Ishikawa (cell line): ENCODE results near the gene LIMK2.

Source experiments
- CEBPB ChIP-seq: IDR thresholded peaks from 2 replicates; pipeline ENCODE4 v1.6.1; 2012
- CREB1 ChIP-seq: IDR thresholded peaks from 2 replicates; pipeline ENCODE4 v1.6.1; 2012; ENCODE audit warnings: low read depth
- EGR1 ChIP-seq: IDR thresholded peaks from 2 replicates; pipeline ENCODE4 v1.6.1; 2012
- EP300 ChIP-seq: IDR thresholded peaks from 2 replicates; pipeline ENCODE4 v1.6.1; 2012; ENCODE audit warnings: borderline replicate concordance
- FOXM1 ChIP-seq: IDR thresholded peaks from 2 replicates; pipeline ENCODE4 v1.6.1; 2012; ENCODE audit warnings: low read depth, borderline replicate concordance
- MAX ChIP-seq: IDR thresholded peaks from 2 replicates; pipeline ENCODE4 v1.6.1; 2012
- NFIC ChIP-seq: IDR thresholded peaks from 2 replicates; pipeline ENCODE4 v1.6.1; 2012
- RAD21 ChIP-seq: IDR thresholded peaks from 2 replicates; pipeline ENCODE4 v1.6.1; 2012; ENCODE audit warnings: low read depth
- REST ChIP-seq: IDR thresholded peaks from 2 replicates; pipeline ENCODE4 v1.6.1; 2012; ENCODE audit warnings: low read depth, mild to moderate bottlenecking
- TAF1 ChIP-seq: IDR thresholded peaks from 2 replicates; pipeline ENCODE4 v1.6.1; 2012; ENCODE audit warnings: low read depth, mild to moderate bottlenecking
- TCF12 ChIP-seq: IDR thresholded peaks from 2 replicates; pipeline ENCODE4 v1.6.1; 2012; ENCODE audit warnings: low read depth
- TEAD4 ChIP-seq: IDR thresholded peaks from 2 replicates; pipeline ENCODE4 v1.6.1; 2012
- USF1 ChIP-seq: IDR thresholded peaks from 2 replicates; pipeline ENCODE4 v1.6.1; 2012
- YY1 ChIP-seq: IDR thresholded peaks from 2 replicates; pipeline ENCODE4 v1.6.1; 2012; ENCODE audit warnings: low read depth
- ZBTB7A ChIP-seq: IDR thresholded peaks from 2 replicates; pipeline ENCODE4 v1.6.1; 2012; ENCODE audit warnings: low read depth

LIMK2 gene

GRCh38 chr22:31290494-31291471, 78.7 kb downstream of the LIMK2 start:
- TF ChIP-seq ZBTB7A: peak; percentile 84; the same call in 1 of the 2 replicates
- no peak for TF ChIP-seq TEAD4
- no peak for TF ChIP-seq CEBPB
- TF ChIP-seq RAD21: no peak; the same call in 1 of the 2 replicates
- peak; percentile 69 for TF ChIP-seq USF1
- TF ChIP-seq YY1: no peak
- no peak; the same call in 1 of the 2 replicates for TF ChIP-seq FOXM1
- peak; percentile 25; the same call in 1 of the 2 replicates for TF ChIP-seq REST
- peak; percentile 99 for TF ChIP-seq MAX
- TF ChIP-seq EP300: peak; percentile 39; the same call in 1 of the 2 replicates
- no peak; the same call in 1 of the 2 replicates for TF ChIP-seq CREB1
- no peak for TF ChIP-seq NFIC
- TF ChIP-seq EGR1: no peak
- TF ChIP-seq TCF12: peak; percentile 39
- TF ChIP-seq TAF1: peak; percentile 68

- TF ChIP-seq CEBPB (no peak), USF1 (no peak), TAF1 (no peak), ZBTB7A (no peak), CREB1 (no peak), RAD21 (no peak), TEAD4 (no peak), NFIC (no peak), TCF12 (no peak), MAX (no peak), EGR1 (no peak), FOXM1 (no peak), YY1 (no peak)
These were observed 79.6 kb downstream of the LIMK2 start for GRCh38 chr22:31291481-31292235.

GRCh38 chr22:31292236-31292989, 80.3 kb downstream of the LIMK2 start, which contains the start of gene PIK3IP1:
Gene PIK3IP1 (minus strand): TSS chr22:31292488. CDS start chr22:31292344, 144 bp downstream.
- TF ChIP-seq ZBTB7A: no peak
- TF ChIP-seq RAD21: peak; percentile 66
- TF ChIP-seq REST: no peak
- TF ChIP-seq CREB1: no peak
- no peak for TF ChIP-seq FOXM1
- no peak for TF ChIP-seq TCF12
- TF ChIP-seq EP300: no peak
- no peak for TF ChIP-seq TEAD4
- peak; percentile 39; the same call in 1 of the 2 replicates for TF ChIP-seq MAX
- no peak for TF ChIP-seq TAF1
- peak; percentile 74; the same call in 1 of the 2 replicates for TF ChIP-seq NFIC

- TF ChIP-seq FOXM1: no peak
- no peak for TF ChIP-seq YY1
- TF ChIP-seq REST: no peak
These were observed 83.3 kb downstream of the LIMK2 start for GRCh38 chr22:31295360-31295759.
